GM21360 (cell line): Measurements from ENCODE around the gene SLC39A2.
"Not testable (repeated sequence)": the region's sequence is repeated elsewhere in the genome, so short reads cannot be mapped to it uniquely, and the experiment has no call there.

ENCODE experiments used
- ATAC-seq: cut with Tn5 transposase; IDR thresholded peaks from one replicate; pipeline ENCODE4 v1.9.1; 2021; ENCODE audit warnings: mild to moderate bottlenecking, moderate library complexity; ENCODE audit not compliant: unreplicated experiment

SLC39A2 gene

GRCh38 chr14:21024585-21025370, 25.7 kb downstream of the SLC39A2 start, which contains the start of gene NDRG2:
TSS of gene NDRG2 (minus strand) at chr14:21025061. CDS start at chr14:21023315, 1,746 bp downstream.
- ATAC-seq, result no peak

GRCh38 chr14:21025371-21026273, 26.5 kb downstream of the SLC39A2 start:
- no peak for ATAC-seq

GRCh38 chr14:21026274-21026987, 27.3 kb downstream of the SLC39A2 start:
- ATAC-seq, result no peak

- no peak for ATAC-seq
Measured at GRCh38 chr14:21026988-21027315, 27.9 kb downstream of the SLC39A2 start.

GRCh38 chr14:21029917-21030316, 30.8 kb downstream of the SLC39A2 start, which contains the start of gene TPPP2:
TSS of gene TPPP2 (plus strand) at chr14:21030217. CDS start at chr14:21030582, 365 bp downstream.
- no peak for ATAC-seq

GRCh38 chr14:21030531-21030930, 31.4 kb downstream of the SLC39A2 start:
- no peak for ATAC-seq

GRCh38 chr14:21032326-21033132, 33.4 kb downstream of the SLC39A2 start:
- no peak for ATAC-seq

- ATAC-seq, result no peak
Measured at GRCh38 chr14:21033133-21033698, 34.1 kb downstream of the SLC39A2 start.

GRCh38 chr14:21034707-21035106, 35.6 kb downstream of the SLC39A2 start, which contains the start of gene RNASE13:
TSS of gene RNASE13 (minus strand) at chr14:21034807. CDS start at chr14:21034288, 519 bp downstream.
- ATAC-seq, result no peak

- no peak for ATAC-seq
Measured at GRCh38 chr14:21036751-21037150, 37.7 kb downstream of the SLC39A2 start.

- no peak for ATAC-seq
Measured at GRCh38 chr14:21037156-21037555, 38.1 kb downstream of the SLC39A2 start.

GRCh38 chr14:21038441-21039422, 39.6 kb downstream of the SLC39A2 start:
- no peak for ATAC-seq

GRCh38 chr14:21039585-21040369, 40.7 kb downstream of the SLC39A2 start:
- no peak for ATAC-seq

- ATAC-seq, result no peak
Measured at GRCh38 chr14:21040370-21040925, 41.4 kb downstream of the SLC39A2 start.

GRCh38 chr14:21040941-21041340, 41.8 kb downstream of the SLC39A2 start:
- not testable (repeated sequence) for ATAC-seq

- ATAC-seq, result no peak
Measured at GRCh38 chr14:21041676-21042433, 42.8 kb downstream of the SLC39A2 start, which contains the start of gene RNASE7. TSS of gene RNASE7 (plus strand) at chr14:21042362. CDS start at chr14:21042993, 631 bp downstream.

- ATAC-seq, result no peak
Measured at GRCh38 chr14:21042918-21043317, 43.8 kb downstream of the SLC39A2 start.
